Measurements from ENCODE around the gene STX12.

STX12 gene

DNA sequence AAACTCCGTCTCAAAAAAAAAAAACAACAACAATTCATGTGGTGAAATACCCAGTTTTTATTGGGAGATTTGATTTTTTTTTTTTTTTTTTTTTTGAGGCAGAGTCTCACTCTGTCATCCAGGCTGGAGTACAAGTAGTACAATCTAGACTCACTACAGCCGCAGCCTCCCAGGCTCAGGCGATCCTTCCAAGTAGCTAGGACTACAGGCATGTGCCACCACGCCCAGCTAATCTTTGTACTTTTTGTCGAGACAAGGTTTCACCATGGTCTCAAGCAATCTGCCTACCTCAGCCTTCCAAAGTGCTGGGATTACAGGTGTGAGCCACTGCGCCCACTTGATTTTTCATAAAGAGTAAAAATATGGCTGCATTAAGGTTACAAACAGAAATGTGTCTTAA, 31.9 kb upstream of the STX12 start:
- TF ChIP-seq, protein P1, sequence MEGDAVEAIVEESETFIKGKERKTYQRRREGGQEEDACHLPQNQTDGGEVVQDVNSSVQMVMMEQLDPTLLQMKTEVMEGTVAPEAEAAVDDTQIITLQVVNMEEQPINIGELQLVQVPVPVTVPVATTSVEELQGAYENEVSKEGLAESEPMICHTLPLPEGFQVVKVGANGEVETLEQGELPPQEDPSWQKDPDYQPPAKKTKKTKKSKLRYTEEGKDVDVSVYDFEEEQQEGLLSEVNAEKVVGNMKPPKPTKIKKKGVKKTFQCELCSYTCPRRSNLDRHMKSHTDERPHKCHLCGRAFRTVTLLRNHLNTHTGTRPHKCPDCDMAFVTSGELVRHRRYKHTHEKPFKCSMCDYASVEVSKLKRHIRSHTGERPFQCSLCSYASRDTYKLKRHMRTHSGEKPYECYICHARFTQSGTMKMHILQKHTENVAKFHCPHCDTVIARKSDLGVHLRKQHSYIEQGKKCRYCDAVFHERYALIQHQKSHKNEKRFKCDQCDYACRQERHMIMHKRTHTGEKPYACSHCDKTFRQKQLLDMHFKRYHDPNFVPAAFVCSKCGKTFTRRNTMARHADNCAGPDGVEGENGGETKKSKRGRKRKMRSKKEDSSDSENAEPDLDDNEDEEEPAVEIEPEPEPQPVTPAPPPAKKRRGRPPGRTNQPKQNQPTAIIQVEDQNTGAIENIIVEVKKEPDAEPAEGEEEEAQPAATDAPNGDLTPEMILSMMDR (IDR thresholded peaks at IDR 0.05; ENCODE audit: low read length, missing control alignments): no peak
- no peak overlapping the region for H3K4me3 ChIP-seq (replicated peaks; ENCODE audit: low read depth, low read length)

DNA sequence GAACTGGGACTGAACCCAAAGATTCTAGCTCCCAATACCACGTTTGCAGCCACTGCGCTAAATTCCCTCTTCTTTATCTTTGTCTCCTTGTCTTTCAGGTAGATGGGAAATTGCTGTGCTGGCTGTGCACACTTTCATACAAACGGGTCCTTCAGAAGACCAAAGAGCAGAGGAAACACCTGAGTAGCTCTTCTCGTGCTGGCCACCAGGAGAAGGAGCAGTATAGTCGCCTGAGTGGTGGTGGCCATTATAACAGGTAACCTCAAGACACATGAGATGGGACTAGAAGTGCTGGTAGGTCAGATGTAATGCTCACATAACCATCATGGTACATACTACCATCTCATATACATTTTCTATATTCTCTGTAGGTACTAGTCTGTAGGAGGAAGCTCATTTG, 28.5 kb upstream of the STX12 start:
- no peak overlapping the region for H3K4me3 ChIP-seq (replicated peaks; ENCODE audit: low read depth, low read length)
- TF ChIP-seq, protein P1 (IDR thresholded peaks at IDR 0.05; ENCODE audit: low read length, missing control alignments): no peak
- DNase-seq (ENCODE audit: low read depth): no peak

More for the DNA sequence above, 31.9 kb upstream of the STX12 start:
- DNase-seq (ENCODE audit: low read depth): no peak

DNA sequence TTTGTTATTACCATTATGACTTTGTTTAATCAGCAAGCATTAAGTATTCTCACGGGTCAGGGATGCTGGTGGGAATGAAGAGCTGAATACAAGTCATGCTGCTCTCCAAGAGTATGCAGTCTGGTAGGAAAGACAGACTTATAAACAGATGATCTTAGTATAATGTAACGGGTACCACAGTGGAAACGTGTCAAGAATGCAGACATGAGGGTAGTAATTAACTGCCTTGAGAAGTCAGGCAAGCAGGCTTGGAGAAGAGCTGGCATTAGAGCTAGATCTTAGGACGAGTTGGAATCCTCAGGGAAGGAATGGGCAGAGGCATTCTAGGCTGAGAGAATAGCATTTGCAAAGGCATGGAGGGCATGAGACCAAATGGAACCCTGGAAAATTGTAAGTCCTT, 27.6 kb upstream of the STX12 start:
- H3K4me3 ChIP-seq (replicated peaks; ENCODE audit: low read depth, low read length): no peak overlapping the region
- no peak for DNase-seq (ENCODE audit: low read depth)
- TF ChIP-seq, protein P1 (IDR thresholded peaks at IDR 0.05; ENCODE audit: low read length, missing control alignments): no peak

DNA sequence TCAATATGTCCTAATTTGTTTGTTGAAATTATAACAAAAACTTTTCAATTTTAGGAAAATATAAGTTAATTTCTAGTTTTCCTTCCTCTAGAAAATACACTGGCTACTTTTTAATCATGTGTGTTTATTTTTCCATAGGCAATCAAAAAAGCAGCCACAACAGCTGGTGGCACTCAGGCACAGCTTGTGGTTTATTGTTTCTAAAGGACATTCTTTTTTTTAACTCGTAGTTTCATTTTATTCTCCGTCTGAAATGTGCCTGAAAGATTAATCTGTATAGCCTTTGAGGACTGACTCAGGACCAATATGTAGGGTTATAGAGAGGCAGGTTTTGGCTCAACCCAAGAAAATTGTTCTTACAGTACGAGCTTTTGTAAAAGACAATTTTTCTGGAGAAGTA, 20.7 kb upstream of the STX12 start:
- TF ChIP-seq, protein P1 (IDR thresholded peaks at IDR 0.05; ENCODE audit: low read length, missing control alignments): no peak
- H3K4me3 ChIP-seq (replicated peaks; ENCODE audit: low read depth, low read length): no peak overlapping the region
- no peak for DNase-seq (ENCODE audit: low read depth)

DNA sequence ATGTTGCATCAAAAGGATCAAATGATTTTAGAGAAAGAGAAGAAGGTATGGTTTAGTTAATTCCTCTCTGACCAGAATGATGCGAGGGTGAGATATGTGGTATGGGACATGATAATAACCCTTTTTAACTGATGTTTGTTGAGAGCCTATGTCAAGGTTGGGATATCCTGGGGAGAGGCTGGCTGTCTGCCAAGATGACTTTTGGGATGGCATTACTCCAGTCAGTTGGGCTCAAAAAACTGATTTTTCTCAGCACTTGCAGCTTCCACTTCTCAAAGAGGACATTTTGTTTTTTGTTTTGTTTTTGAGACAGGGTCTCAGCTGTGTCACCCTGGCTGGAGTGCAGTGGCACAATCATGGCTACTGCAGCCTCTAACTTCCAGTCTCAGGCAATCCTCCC, 17.7 kb upstream of the STX12 start:
- no peak for DNase-seq (ENCODE audit: low read depth)
- TF ChIP-seq, protein P1 (IDR thresholded peaks at IDR 0.05; ENCODE audit: low read length, missing control alignments): no peak
- no peak overlapping the region for H3K4me3 ChIP-seq (replicated peaks; ENCODE audit: low read depth, low read length)

DNA sequence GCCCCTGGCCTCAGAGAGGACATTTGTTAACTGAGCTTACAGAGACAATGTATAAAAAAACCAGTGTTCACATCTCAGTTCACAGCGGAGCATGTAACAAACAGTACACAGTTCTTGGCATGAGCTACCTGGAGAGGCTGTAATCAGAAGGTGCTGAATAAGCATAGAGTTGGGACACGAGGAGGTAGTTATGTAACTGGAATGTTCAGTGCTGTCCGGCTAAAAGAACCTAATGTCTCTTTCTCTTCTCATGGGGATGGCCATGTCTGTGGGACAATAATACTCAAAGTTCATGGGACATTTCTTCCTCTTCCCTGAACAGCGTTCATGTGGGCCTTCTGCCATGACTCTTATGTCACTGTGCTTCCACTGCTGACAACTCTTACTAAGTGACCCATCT, 17.2 kb upstream of the STX12 start:
- no peak overlapping the region for H3K4me3 ChIP-seq (replicated peaks; ENCODE audit: low read depth, low read length)

DNA sequence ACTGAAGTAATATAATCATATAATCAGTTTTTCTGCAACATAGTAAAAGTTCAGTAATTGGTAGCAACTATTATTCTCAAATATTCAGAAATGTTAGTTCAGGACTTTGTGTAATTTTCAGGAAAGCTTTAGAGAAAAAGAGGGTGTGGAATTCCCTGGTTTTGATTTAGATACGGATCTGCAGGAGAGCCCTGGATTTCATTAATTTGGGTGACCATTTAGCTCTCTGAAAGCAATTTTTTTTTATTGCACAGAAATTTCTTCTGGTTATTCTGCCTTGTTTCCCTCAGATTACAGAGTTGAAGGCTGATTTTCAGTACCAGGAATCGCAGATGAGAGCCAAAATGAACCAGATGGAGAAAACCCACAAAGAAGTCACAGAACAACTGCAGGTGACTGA, 13.8 kb upstream of the STX12 start:
- TF ChIP-seq, protein P1 (IDR thresholded peaks at IDR 0.05; ENCODE audit: low read length, missing control alignments): no peak
- DNase-seq (ENCODE audit: low read depth): no peak
- H3K4me3 ChIP-seq (replicated peaks; ENCODE audit: low read depth, low read length): no peak overlapping the region

More for the DNA sequence above, 17.2 kb upstream of the STX12 start:
- DNase-seq (ENCODE audit: low read depth): no peak
- TF ChIP-seq, protein P1 (IDR thresholded peaks at IDR 0.05; ENCODE audit: low read length, missing control alignments): no peak
